Ascending aorta (tissue), 2 donors: Measurements from ENCODE around the gene LHFPL6. TPM values are rescaled to one million over a fixed set of nuclear protein-coding genes. Genes with fewer than 3 reads are reported as not detected.

Experiments
- DNase-seq, 2 donors: peaks; one replicate each; pipeline ENCODE4 v3.0.0-alpha.2; 2019; ENCODE audit warnings: low spot score in 2 of 2
- H3K27ac ChIP-seq, 2 donors: fragments of 200-600 bp; sonication (generic); one replicate each; pipeline ENCODE4 v1.5.1; 2016 to 2017; ENCODE audit warnings: mild to moderate bottlenecking in 1 of 2
- H3K27me3 ChIP-seq: fragments of 200-600 bp; sonication (generic); one replicate; pipeline ENCODE4 v1.5.1; 2017
- H3K36me3 ChIP-seq, 2 donors: fragments of 200-600 bp; sonication (generic); one replicate each; pipeline ENCODE4 v1.5.1; 2016
- H3K4me1 ChIP-seq, 2 donors: fragments of 200-600 bp; sonication (generic); one replicate each; pipeline ENCODE4 v1.5.1; 2016 to 2017; ENCODE audit warnings: mild to moderate bottlenecking in 1 of 2
- H3K4me3 ChIP-seq, 2 donors: fragments of 200-600 bp; sonication (generic); one replicate each; pipeline ENCODE4 v1.5.1; 2016 to 2017; ENCODE audit warnings: mild to moderate bottlenecking in 1 of 2
- H3K9me3 ChIP-seq, 2 donors: fragments of 200-600 bp; sonication (generic); one replicate each; pipeline ENCODE4 v1.5.1; 2016
- CTCF ChIP-seq, 3 experiments: fragments of 200-600 bp in 2 of 3; fragments of 450-650 bp in 1 of 3; sonication (generic) in 2 of 3; IDR thresholded peaks; one replicate each; pipeline ENCODE4 v1.5.1; 2016 to 2019; ENCODE audit warnings: antibody characterized with exemption in 3 of 3, mild to moderate bottlenecking in 1 of 3, moderate library complexity in 1 of 3
- intact Hi-C: fragments of 100-400 bp; cut with DNase I; formaldehyde crosslinking; loops from one replicate; pipeline ENCODE4 v1.15.1; 2023
- total RNA-seq: library from RNA; depleted of rRNA; stranded (reverse); fragments of >200 nt; gene quantifications from one replicate; pipeline ENCODE4 v1.1.0, GENCODE V29; 2016

The LHFPL6 gene
- total RNA-seq, 1 donor from 2014 or later, result 69.4 TPM

- H3K4me3 ChIP-seq, result no peak overlapping the region
- no peaks in the 10 kb centered on the region for H3K9me3 ChIP-seq
- TF ChIP-seq CTCF (IDR thresholded peaks at IDR 0.05), result no peak
- no peaks in the 10 kb centered on the region for H3K36me3 ChIP-seq
- DNase-seq, result no peak
- no peaks in the 10 kb centered on the region for H3K27me3 ChIP-seq
- intact Hi-C loops, result no loop called here
- no peak overlapping the region for H3K27ac ChIP-seq
- peaks cover 0 to 11% of the 10 kb centered on the region in 2 donors for H3K4me1 ChIP-seq
These were observed 284.8 kb downstream of the LHFPL6 start for GRCh38 chr13:39318161-39318560.

GRCh38 chr13:39317291-39317690 lies 285.7 kb downstream of the LHFPL6 start:
- Histone ChIP-seq H3K4me1 (peaks cover 0 to 11% of the 10 kb centered on the region in 2 donors), H3K9me3 (no peaks in the 10 kb centered on the region), H3K4me3 (no peak overlapping the region), H3K27ac (no peak overlapping the region), H3K27me3 (no peaks in the 10 kb centered on the region), H3K36me3 (no peaks in the 10 kb centered on the region)
- no peak for TF ChIP-seq CTCF (IDR thresholded peaks at IDR 0.05)
- peak in 1 of 2 donors; percentile 72 for DNase-seq
- intact Hi-C loops, result no loop called here

GRCh38 chr13:39315796-39316195 lies 287.2 kb downstream of the LHFPL6 start:
- Histone ChIP-seq H3K27ac (no peak overlapping the region), H3K36me3 (no peaks in the 10 kb centered on the region), H3K4me1 (peaks cover 0 to 15% of the 10 kb centered on the region in 2 donors), H3K4me3 (no peak overlapping the region), H3K9me3 (no peaks in the 10 kb centered on the region), H3K27me3 (no peaks in the 10 kb centered on the region)
- DNase-seq, result no peak
- intact Hi-C loops, result no loop called here
- TF ChIP-seq CTCF (IDR thresholded peaks at IDR 0.05), result no peak

GRCh38 chr13:39313721-39314120 lies 289.3 kb downstream of the LHFPL6 start:
- DNase-seq, result no peak
- TF ChIP-seq CTCF (IDR thresholded peaks at IDR 0.05), result no peak
- H3K9me3 ChIP-seq, result no peaks in the 10 kb centered on the region
- H3K36me3 ChIP-seq, result no peaks in the 10 kb centered on the region
- peaks cover 0 to 22% of the 10 kb centered on the region in 2 donors for H3K4me1 ChIP-seq
- no peak overlapping the region for H3K27ac ChIP-seq
- no peak overlapping the region for H3K4me3 ChIP-seq
- H3K27me3 ChIP-seq, result no peaks in the 10 kb centered on the region
- intact Hi-C loops, result no loop called here

- H3K4me1 ChIP-seq, result peaks cover 0 to 22% of the 10 kb centered on the region in 2 donors
- intact Hi-C loops, result no loop called here
- no peaks in the 10 kb centered on the region for H3K9me3 ChIP-seq
- H3K27me3 ChIP-seq, result no peaks in the 10 kb centered on the region
- H3K4me3 ChIP-seq, result no peak overlapping the region
- H3K27ac ChIP-seq, result no peak overlapping the region
- no peak for DNase-seq
- TF ChIP-seq CTCF (IDR thresholded peaks at IDR 0.05), result no peak
- no peaks in the 10 kb centered on the region for H3K36me3 ChIP-seq
These were observed 290.4 kb downstream of the LHFPL6 start for GRCh38 chr13:39312596-39312995.

GRCh38 chr13:39311619-39312018 lies 291.4 kb downstream of the LHFPL6 start:
- Histone ChIP-seq H3K4me3 (no peak overlapping the region), H3K4me1 (peaks cover 0 to 13% of the 10 kb centered on the region in 2 donors), H3K27ac (no peak overlapping the region), H3K9me3 (no peaks in the 10 kb centered on the region), H3K27me3 (no peaks in the 10 kb centered on the region), H3K36me3 (no peaks in the 10 kb centered on the region)
- TF ChIP-seq CTCF (IDR thresholded peaks at IDR 0.05), result no peak
- DNase-seq, result no peak
- intact Hi-C loops, result no loop called here
